ENCODE data around the gene SLC10A1. TPM values are rescaled to one million over a fixed set of nuclear protein-coding genes. Genes with fewer than 3 reads are reported as not detected.

SLC10A1 gene
- total and polyA plus RNA-seq, 8 donors, result not detected

- Histone ChIP-seq H3K27ac (no peak overlapping the region), H3K9me3 (no peaks in the 10 kb centered on the region), H3K4me1 (peaks cover 24 to 73% (median 56%) of the 10 kb centered on the region in 4 donors), H3K4me3 (peak overlapping the region in 2 of 4 donors; percentile 75 to 84), H3K27me3 (no peaks in the 10 kb centered on the region), H3K36me3 (peaks cover 63 to 67% (median 67%) of the 10 kb centered on the region in 4 donors)
- no peak for TF ChIP-seq POLR2A (IDR thresholded peaks at IDR 0.05)
- TF ChIP-seq POLR2AphosphoS5 (IDR thresholded peaks at IDR 0.05), result peak in 1 of 3 donors; percentile 6
- no peak for TF ChIP-seq EP300 (IDR thresholded peaks at IDR 0.05)
- 91 to 93% (median 91%) methylated on average over 22 of the region's 22 CpGs for WGBS, 5 donors
- intact Hi-C loops (cut with DNase I; ENCODE audit: low total_unique reads), result no loop called here
- DNase-seq, result no peak
Measured at GRCh38 chr14:69769623-69770022, 27.4 kb downstream of the SLC10A1 start.

- intact Hi-C loops (cut with DNase I; ENCODE audit: low total_unique reads), result no loop called here
- DNase-seq, result no peak
- Histone ChIP-seq H3K36me3 (peaks cover 57 to 60% (median 59%) of the 10 kb centered on the region in 4 donors), H3K4me1 (peaks cover 24 to 65% (median 52%) of the 10 kb centered on the region in 4 donors), H3K9me3 (no peaks in the 10 kb centered on the region), H3K4me3 (peak overlapping the region; percentile 67 to 84 (median 78)), H3K27ac (peak overlapping the region in 4 of 5 donors; percentile 97 to 100 (median 98)), H3K27me3 (no peaks in the 10 kb centered on the region)
- TF ChIP-seq CTCF (IDR thresholded peaks at IDR 0.05), result no peak
- TF ChIP-seq POLR2AphosphoS5 (IDR thresholded peaks at IDR 0.05), result no peak
- TF ChIP-seq POLR2A (IDR thresholded peaks at IDR 0.05), result no peak
- 73 to 77% (median 75%) methylated on average over 8 of the region's 8 CpGs for WGBS, 5 donors
Measured at GRCh38 chr14:69768873-69769272, 28.2 kb downstream of the SLC10A1 start.

- 0% methylated on average over 29 to 54 of the region's 54 CpGs for WGBS, 5 donors
- H3K4me1 ChIP-seq, result peaks cover 24 to 52% (median 46%) of the 10 kb centered on the region in 4 donors
- TF ChIP-seq EP300 (IDR thresholded peaks at IDR 0.05) (no peak), POLR2A (IDR thresholded peaks at IDR 0.05) (peak in 1 of 4 donors; percentile 75), POLR2AphosphoS5 (IDR thresholded peaks at IDR 0.05) (peak; percentile 93 to 97 (median 96))
- no peaks in the 10 kb centered on the region for H3K9me3 ChIP-seq
- H3K27ac ChIP-seq, result peak overlapping the region; percentile 97 to 100 (median 98)
- peaks cover 45 to 46% (median 45%) of the 10 kb centered on the region in 4 donors for H3K36me3 ChIP-seq
- intact Hi-C loops (cut with DNase I; ENCODE audit: low total_unique reads), result no loop called here
- H3K4me3 ChIP-seq, result peak overlapping the region; percentile 67 to 84 (median 78)
- DNase-seq, result peak; percentile 91 to 98
- no peaks in the 10 kb centered on the region for H3K27me3 ChIP-seq
Measured at GRCh38 chr14:69767369-69767999, 29.6 kb downstream of the SLC10A1 start.

- Histone ChIP-seq H3K9me3 (no peaks in the 10 kb centered on the region), H3K4me1 (peaks cover 23 to 47% (median 43%) of the 10 kb centered on the region in 4 donors), H3K36me3 (peaks cover 39 to 41% (median 40%) of the 10 kb centered on the region in 4 donors), H3K27me3 (no peaks in the 10 kb centered on the region), H3K4me3 (peak within 1 kb of the TSS; percentile 67 to 84 (median 78)), H3K27ac (peak within 1 kb of the TSS; percentile 97 to 100 (median 98))
- WGBS, 5 donors, result 0% methylated on average over 1 to 31 of the region's 31 CpGs
- DNase-seq, result peak; percentile 97 to 99
- no peak for TF ChIP-seq CTCF (IDR thresholded peaks at IDR 0.05)
- peak in 2 of 4 donors; percentile 94 to 99 for TF ChIP-seq POLR2A (IDR thresholded peaks at IDR 0.05)
- peak; percentile 100 for TF ChIP-seq POLR2AphosphoS5 (IDR thresholded peaks at IDR 0.05)
- intact Hi-C loops (cut with DNase I; ENCODE audit: low total_unique reads), result no loop called here
Measured at GRCh38 chr14:69766984-69767368, 30.1 kb downstream of the SLC10A1 start, which contains the start of gene SRSF5. Gene SRSF5, plus strand, starts transcription at chr14:69767142. Its CDS starts 1,015 bp downstream, at chr14:69768157.

- peaks cover 9 to 11% (median 10%) of the 10 kb centered on the region in 4 donors for H3K36me3 ChIP-seq
- no peaks in the 10 kb centered on the region for H3K9me3 ChIP-seq
- H3K4me1 ChIP-seq, result peaks cover 8 to 17% (median 16%) of the 10 kb centered on the region in 4 donors
- 79 to 85% (median 84%) methylated on average over 6 of the region's 6 CpGs for WGBS, 5 donors
- no peak overlapping the region for H3K4me3 ChIP-seq
- TF ChIP-seq CTCF (IDR thresholded peaks at IDR 0.05) (no peak), POLR2A (IDR thresholded peaks at IDR 0.05) (no peak), POLR2AphosphoS5 (IDR thresholded peaks at IDR 0.05) (no peak), EP300 (IDR thresholded peaks at IDR 0.05) (no peak)
- no peak for DNase-seq
- intact Hi-C loops (cut with DNase I; ENCODE audit: low total_unique reads), result no loop called here
- H3K27ac ChIP-seq, result no peak overlapping the region
- H3K27me3 ChIP-seq, result no peaks in the 10 kb centered on the region
Measured at GRCh38 chr14:69763761-69764510, 33.1 kb downstream of the SLC10A1 start.

All from stomach (tissue), 9 donors.